Measurements from ENCODE around the gene HLA-DMA. TPM values are rescaled to one million over a fixed set of nuclear protein-coding genes. Genes with fewer than 3 reads are reported as not detected.

Gene HLA-DMA
- total and polyA plus RNA-seq, 9 of the 15 experiments (the other 6 are each of a cell fraction or from before 2014, with no cell fraction given) = 0.13 to 0.83 (median 0.51) TPM

- TF ChIP-seq FOXJ2 (tag; IDR thresholded peaks at IDR 0.05) = no peak
- no peak for TF ChIP-seq ZNF584 (CRISPR knock-in tag; IDR thresholded peaks at IDR 0.05; ENCODE audit: low read depth)
- TF ChIP-seq, protein P1, sequence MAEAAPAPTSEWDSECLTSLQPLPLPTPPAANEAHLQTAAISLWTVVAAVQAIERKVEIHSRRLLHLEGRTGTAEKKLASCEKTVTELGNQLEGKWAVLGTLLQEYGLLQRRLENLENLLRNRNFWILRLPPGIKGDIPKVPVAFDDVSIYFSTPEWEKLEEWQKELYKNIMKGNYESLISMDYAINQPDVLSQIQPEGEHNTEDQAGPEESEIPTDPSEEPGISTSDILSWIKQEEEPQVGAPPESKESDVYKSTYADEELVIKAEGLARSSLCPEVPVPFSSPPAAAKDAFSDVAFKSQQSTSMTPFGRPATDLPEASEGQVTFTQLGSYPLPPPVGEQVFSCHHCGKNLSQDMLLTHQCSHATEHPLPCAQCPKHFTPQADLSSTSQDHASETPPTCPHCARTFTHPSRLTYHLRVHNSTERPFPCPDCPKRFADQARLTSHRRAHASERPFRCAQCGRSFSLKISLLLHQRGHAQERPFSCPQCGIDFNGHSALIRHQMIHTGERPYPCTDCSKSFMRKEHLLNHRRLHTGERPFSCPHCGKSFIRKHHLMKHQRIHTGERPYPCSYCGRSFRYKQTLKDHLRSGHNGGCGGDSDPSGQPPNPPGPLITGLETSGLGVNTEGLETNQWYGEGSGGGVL (CRISPR knock-in tag; IDR thresholded peaks at IDR 0.05) = no peak
- peak; percentile 16 for TF ChIP-seq CTCFL (IDR thresholded peaks at IDR 0.05; ENCODE audit: borderline replicate concordance, insufficient read depth, low read depth, low read length, poor library complexity, severe bottlenecking)
- TF ChIP-seq SREBF1 (IDR thresholded peaks at IDR 0.05; ENCODE audit: borderline replicate concordance, low read depth, low read length) = no peak
- no peak for TF ChIP-seq ZNF3 (CRISPR knock-in tag; IDR thresholded peaks at IDR 0.05)
- TF ChIP-seq ASH1L (IDR thresholded peaks at IDR 0.05; ENCODE audit: borderline replicate concordance, low read depth, partially characterized antibody) = no peak
- TF ChIP-seq ZFP36 (IDR thresholded peaks at IDR 0.05; ENCODE audit: low read depth, low read length, partially characterized antibody) = peak; percentile 28
- no peak for TF ChIP-seq TSC22D4 (tag; IDR thresholded peaks at IDR 0.05)
- TF ChIP-seq MTA3 (IDR thresholded peaks at IDR 0.05; ENCODE audit: borderline replicate concordance) = no peak
- TF ChIP-seq UBTF (IDR thresholded peaks at IDR 0.05; ENCODE audit: borderline replicate concordance in 1 of 2, low read depth in 2 of 2, low read length in 2 of 2) = 0 out of 4 replicates have a peak, but pooled peaks of 1 of the 2 experiments have one; percentile 34
- TF ChIP-seq MECOM (CRISPR knock-in tag; IDR thresholded peaks at IDR 0.05) = no peak
- TF ChIP-seq, protein P2, sequence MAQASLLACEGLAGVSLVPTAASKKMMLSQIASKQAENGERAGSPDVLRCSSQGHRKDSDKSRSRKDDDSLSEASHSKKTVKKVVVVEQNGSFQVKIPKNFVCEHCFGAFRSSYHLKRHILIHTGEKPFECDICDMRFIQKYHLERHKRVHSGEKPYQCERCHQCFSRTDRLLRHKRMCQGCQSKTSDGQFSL (CRISPR knock-in tag; IDR thresholded peaks at IDR 0.05) = no peak
- TF ChIP-seq, protein P2 (tag; IDR thresholded peaks at IDR 0.05) = no peak
- TF ChIP-seq ZNF778 (CRISPR knock-in tag; IDR thresholded peaks at IDR 0.05) = no peak
- TF ChIP-seq ARID3B (CRISPR knock-in tag; IDR thresholded peaks at IDR 0.05; ENCODE audit: borderline replicate concordance) = no peak
- TF ChIP-seq SMC3 (conservative IDR thresholded peaks at IDR 0.05; ENCODE audit: insufficient read depth, low read depth, low read length) = peak; percentile 93
Measured at GRCh38 chr6:32933661-32934085, 19.2 kb downstream of the HLA-DMA start (continued).

All from K562 (cell line).